ENCODE data around the gene ADAM22. TPM values are rescaled to one million over a fixed set of nuclear protein-coding genes. Genes with fewer than 3 reads are reported as not detected.

Gene ADAM22
- total and polyA plus RNA-seq, 4 donors: 0.04 to 0.61 (median 0.15) TPM

- no peaks in the 10 kb centered on the region for H3K36me3 ChIP-seq (ENCODE audit: control insufficient read depth in 4 of 4, insufficient read depth in 3 of 4, low read depth in 1 of 4, low read length in 3 of 4)
- H3K27ac ChIP-seq (ENCODE audit: low read depth in 1 of 2, low read length in 2 of 2): no peak overlapping the region
- WGBS: 56% methylated on average over 1 of the region's 1 CpG
- H3K27me3 ChIP-seq (ENCODE audit: control insufficient read depth in 4 of 4, insufficient read depth in 4 of 4, low read length in 3 of 4): no peaks in the 10 kb centered on the region
- DNase-seq (ENCODE audit: low spot score): no peak
- no peak for TF ChIP-seq JUND (IDR thresholded peaks at IDR 0.05)
- no peak for TF ChIP-seq HNF4A (conservative IDR thresholded peaks at IDR 0.05)
- TF ChIP-seq, protein P1, sequence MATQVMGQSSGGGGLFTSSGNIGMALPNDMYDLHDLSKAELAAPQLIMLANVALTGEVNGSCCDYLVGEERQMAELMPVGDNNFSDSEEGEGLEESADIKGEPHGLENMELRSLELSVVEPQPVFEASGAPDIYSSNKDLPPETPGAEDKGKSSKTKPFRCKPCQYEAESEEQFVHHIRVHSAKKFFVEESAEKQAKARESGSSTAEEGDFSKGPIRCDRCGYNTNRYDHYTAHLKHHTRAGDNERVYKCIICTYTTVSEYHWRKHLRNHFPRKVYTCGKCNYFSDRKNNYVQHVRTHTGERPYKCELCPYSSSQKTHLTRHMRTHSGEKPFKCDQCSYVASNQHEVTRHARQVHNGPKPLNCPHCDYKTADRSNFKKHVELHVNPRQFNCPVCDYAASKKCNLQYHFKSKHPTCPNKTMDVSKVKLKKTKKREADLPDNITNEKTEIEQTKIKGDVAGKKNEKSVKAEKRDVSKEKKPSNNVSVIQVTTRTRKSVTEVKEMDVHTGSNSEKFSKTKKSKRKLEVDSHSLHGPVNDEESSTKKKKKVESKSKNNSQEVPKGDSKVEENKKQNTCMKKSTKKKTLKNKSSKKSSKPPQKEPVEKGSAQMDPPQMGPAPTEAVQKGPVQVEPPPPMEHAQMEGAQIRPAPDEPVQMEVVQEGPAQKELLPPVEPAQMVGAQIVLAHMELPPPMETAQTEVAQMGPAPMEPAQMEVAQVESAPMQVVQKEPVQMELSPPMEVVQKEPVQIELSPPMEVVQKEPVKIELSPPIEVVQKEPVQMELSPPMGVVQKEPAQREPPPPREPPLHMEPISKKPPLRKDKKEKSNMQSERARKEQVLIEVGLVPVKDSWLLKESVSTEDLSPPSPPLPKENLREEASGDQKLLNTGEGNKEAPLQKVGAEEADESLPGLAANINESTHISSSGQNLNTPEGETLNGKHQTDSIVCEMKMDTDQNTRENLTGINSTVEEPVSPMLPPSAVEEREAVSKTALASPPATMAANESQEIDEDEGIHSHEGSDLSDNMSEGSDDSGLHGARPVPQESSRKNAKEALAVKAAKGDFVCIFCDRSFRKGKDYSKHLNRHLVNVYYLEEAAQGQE (IDR thresholded peaks at IDR 0.05): no peak
- TF ChIP-seq, protein P2, sequence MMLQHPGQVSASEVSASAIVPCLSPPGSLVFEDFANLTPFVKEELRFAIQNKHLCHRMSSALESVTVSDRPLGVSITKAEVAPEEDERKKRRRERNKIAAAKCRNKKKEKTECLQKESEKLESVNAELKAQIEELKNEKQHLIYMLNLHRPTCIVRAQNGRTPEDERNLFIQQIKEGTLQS (IDR thresholded peaks at IDR 0.05): no peak
- TF ChIP-seq GABPA (IDR thresholded peaks at IDR 0.05 in 1 of 2, conservative IDR thresholded peaks at IDR 0.05 in 1 of 2): no peak
- no peak for TF ChIP-seq SP1 (IDR thresholded peaks at IDR 0.05)
- TF ChIP-seq FOXA1 (IDR thresholded peaks at IDR 0.05): no peak
- no peak for TF ChIP-seq MAX (IDR thresholded peaks at IDR 0.05)
- TF ChIP-seq YY1 (IDR thresholded peaks at IDR 0.05): no peak
- no peak for TF ChIP-seq NR2F2 (IDR thresholded peaks at IDR 0.05)
- TF ChIP-seq, protein P3, sequence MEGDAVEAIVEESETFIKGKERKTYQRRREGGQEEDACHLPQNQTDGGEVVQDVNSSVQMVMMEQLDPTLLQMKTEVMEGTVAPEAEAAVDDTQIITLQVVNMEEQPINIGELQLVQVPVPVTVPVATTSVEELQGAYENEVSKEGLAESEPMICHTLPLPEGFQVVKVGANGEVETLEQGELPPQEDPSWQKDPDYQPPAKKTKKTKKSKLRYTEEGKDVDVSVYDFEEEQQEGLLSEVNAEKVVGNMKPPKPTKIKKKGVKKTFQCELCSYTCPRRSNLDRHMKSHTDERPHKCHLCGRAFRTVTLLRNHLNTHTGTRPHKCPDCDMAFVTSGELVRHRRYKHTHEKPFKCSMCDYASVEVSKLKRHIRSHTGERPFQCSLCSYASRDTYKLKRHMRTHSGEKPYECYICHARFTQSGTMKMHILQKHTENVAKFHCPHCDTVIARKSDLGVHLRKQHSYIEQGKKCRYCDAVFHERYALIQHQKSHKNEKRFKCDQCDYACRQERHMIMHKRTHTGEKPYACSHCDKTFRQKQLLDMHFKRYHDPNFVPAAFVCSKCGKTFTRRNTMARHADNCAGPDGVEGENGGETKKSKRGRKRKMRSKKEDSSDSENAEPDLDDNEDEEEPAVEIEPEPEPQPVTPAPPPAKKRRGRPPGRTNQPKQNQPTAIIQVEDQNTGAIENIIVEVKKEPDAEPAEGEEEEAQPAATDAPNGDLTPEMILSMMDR (IDR thresholded peaks at IDR 0.05; ENCODE audit: low read depth, low read length, missing input control): no peak
- TF ChIP-seq ZBTB33 (IDR thresholded peaks at IDR 0.05): no peak
- no peak for TF ChIP-seq RAD21 (IDR thresholded peaks at IDR 0.05)
- TF ChIP-seq FOXA2 (IDR thresholded peaks at IDR 0.05): no peak
- TF ChIP-seq RXRA (IDR thresholded peaks at IDR 0.05): no peak
- no peak for TF ChIP-seq HNF4G (IDR thresholded peaks at IDR 0.05)
- TF ChIP-seq EGR1 (IDR thresholded peaks at IDR 0.05; ENCODE audit: low read depth in 2 of 2): no peak
- no peak for TF ChIP-seq TAF1 (conservative IDR thresholded peaks at IDR 0.05)
- H3K9ac ChIP-seq (ENCODE audit: low read depth in 1 of 2, low read length in 2 of 2): no peak overlapping the region
- H3K4me3 ChIP-seq (ENCODE audit: low read depth in 1 of 3, low read length in 3 of 3): no peak overlapping the region
- no peaks in the 10 kb centered on the region for H3K9me3 ChIP-seq (ENCODE audit: control insufficient read depth in 4 of 4, low read length in 3 of 4)
- H3K4me1 ChIP-seq (ENCODE audit: control insufficient read depth in 4 of 4, insufficient read depth in 4 of 4, low read length in 3 of 4): no peaks in the 10 kb centered on the region
These were observed 155.5 kb downstream of the ADAM22 start for GRCh38 chr7:88089561-88089960.

Data from liver (tissue), 9 donors.